Measurements from ENCODE around the gene KLHL29.

KLHL29 gene

GRCh38 chr2:23569761-23570365 is 184.9 kb downstream of the KLHL29 start:
- Histone ChIP-seq H3K27me3 (ENCODE audit: insufficient read depth, low read length, poor library complexity, severe bottlenecking) (no peaks in the 10 kb centered on the region), H2AFZ (ENCODE audit: low read length) (no peak overlapping the region), H3K4me3 (ENCODE audit: low read length, poor library complexity, severe bottlenecking) (no peak overlapping the region), H3K4me1 (ENCODE audit: insufficient read depth, low read length, poor library complexity, severe bottlenecking) (no peaks in the 10 kb centered on the region), H3F3A (ENCODE audit: low read depth) (no peaks in the 10 kb centered on the region), H3K9me3 (ENCODE audit: insufficient read depth, low read depth, low read length) (no peaks in the 10 kb centered on the region), H4K20me1 (ENCODE audit: insufficient read depth, low read length, poor library complexity, severe bottlenecking) (no peaks in the 10 kb centered on the region), H3K79me2 (ENCODE audit: insufficient read depth, low read length) (no peaks in the 10 kb centered on the region), H3K4me2 (ENCODE audit: low read depth, low read length, poor library complexity, severe bottlenecking) (no peak overlapping the region), H3K9me2 (replicated peaks; ENCODE audit: low read depth, low read length) (no peaks in the 10 kb centered on the region), H3K36me3 (ENCODE audit: insufficient read depth, low read length) (no peaks in the 10 kb centered on the region), H3K9ac (ENCODE audit: low read depth, low read length, poor library complexity, severe bottlenecking) (no peak overlapping the region)
- TF ChIP-seq EZH2phosphoT487 (IDR thresholded peaks at IDR 0.05; ENCODE audit: borderline replicate concordance) (no peak), CTCF (conservative IDR thresholded peaks at IDR 0.05; ENCODE audit: low read length) (no peak)

GRCh38 chr2:23571085-23571484 is 186.1 kb downstream of the KLHL29 start:
- Histone ChIP-seq H3K4me1 (ENCODE audit: insufficient read depth, low read length, poor library complexity, severe bottlenecking) (no peaks in the 10 kb centered on the region), H2AFZ (ENCODE audit: low read length) (no peak overlapping the region), H3K36me3 (ENCODE audit: insufficient read depth, low read length) (no peaks in the 10 kb centered on the region), H3K4me2 (ENCODE audit: low read depth, low read length, poor library complexity, severe bottlenecking) (no peak overlapping the region), H4K20me1 (ENCODE audit: insufficient read depth, low read length, poor library complexity, severe bottlenecking) (no peaks in the 10 kb centered on the region), H3F3A (ENCODE audit: low read depth) (no peaks in the 10 kb centered on the region), H3K79me2 (ENCODE audit: insufficient read depth, low read length) (no peaks in the 10 kb centered on the region), H3K27me3 (ENCODE audit: insufficient read depth, low read length, poor library complexity, severe bottlenecking) (no peaks in the 10 kb centered on the region), H3K4me3 (ENCODE audit: low read length, poor library complexity, severe bottlenecking) (no peak overlapping the region), H3K9ac (ENCODE audit: low read depth, low read length, poor library complexity, severe bottlenecking) (no peak overlapping the region), H3K9me3 (ENCODE audit: insufficient read depth, low read depth, low read length) (no peaks in the 10 kb centered on the region), H3K9me2 (replicated peaks; ENCODE audit: low read depth, low read length) (no peaks in the 10 kb centered on the region)
- TF ChIP-seq CTCF (conservative IDR thresholded peaks at IDR 0.05; ENCODE audit: low read length) (no peak), EZH2phosphoT487 (IDR thresholded peaks at IDR 0.05; ENCODE audit: borderline replicate concordance) (no peak)

GRCh38 chr2:23571527-23572282 is 186.7 kb downstream of the KLHL29 start:
- Histone ChIP-seq H3K27me3 (ENCODE audit: insufficient read depth, low read length, poor library complexity, severe bottlenecking) (no peaks in the 10 kb centered on the region), H3K36me3 (ENCODE audit: insufficient read depth, low read length) (no peaks in the 10 kb centered on the region), H4K20me1 (ENCODE audit: insufficient read depth, low read length, poor library complexity, severe bottlenecking) (no peaks in the 10 kb centered on the region), H3K9ac (ENCODE audit: low read depth, low read length, poor library complexity, severe bottlenecking) (no peak overlapping the region), H3K4me1 (ENCODE audit: insufficient read depth, low read length, poor library complexity, severe bottlenecking) (no peaks in the 10 kb centered on the region), H3K9me3 (ENCODE audit: insufficient read depth, low read depth, low read length) (no peaks in the 10 kb centered on the region), H2AFZ (ENCODE audit: low read length) (no peak overlapping the region), H3K79me2 (ENCODE audit: insufficient read depth, low read length) (no peaks in the 10 kb centered on the region), H3K9me2 (replicated peaks; ENCODE audit: low read depth, low read length) (no peaks in the 10 kb centered on the region), H3K4me3 (ENCODE audit: low read length, poor library complexity, severe bottlenecking) (no peak overlapping the region), H3F3A (ENCODE audit: low read depth) (no peaks in the 10 kb centered on the region), H3K4me2 (ENCODE audit: low read depth, low read length, poor library complexity, severe bottlenecking) (no peak overlapping the region)
- TF ChIP-seq EZH2phosphoT487 (IDR thresholded peaks at IDR 0.05; ENCODE audit: borderline replicate concordance) (no peak), CTCF (conservative IDR thresholded peaks at IDR 0.05; ENCODE audit: low read length) (no peak)

Measured in Loucy (cell line).